ENCODE measurements around the gene ASPA.

ASPA gene

GRCh38 chr17:3535253-3535995, 59.6 kb downstream of the ASPA start:
- DNase-seq = peak; percentile 75

- no peak for DNase-seq
These were observed 60.9 kb downstream of the ASPA start for GRCh38 chr17:3536716-3537115.

GRCh38 chr17:3539881-3540540, 64.2 kb downstream of the ASPA start:
- no peak for DNase-seq

DNA sequence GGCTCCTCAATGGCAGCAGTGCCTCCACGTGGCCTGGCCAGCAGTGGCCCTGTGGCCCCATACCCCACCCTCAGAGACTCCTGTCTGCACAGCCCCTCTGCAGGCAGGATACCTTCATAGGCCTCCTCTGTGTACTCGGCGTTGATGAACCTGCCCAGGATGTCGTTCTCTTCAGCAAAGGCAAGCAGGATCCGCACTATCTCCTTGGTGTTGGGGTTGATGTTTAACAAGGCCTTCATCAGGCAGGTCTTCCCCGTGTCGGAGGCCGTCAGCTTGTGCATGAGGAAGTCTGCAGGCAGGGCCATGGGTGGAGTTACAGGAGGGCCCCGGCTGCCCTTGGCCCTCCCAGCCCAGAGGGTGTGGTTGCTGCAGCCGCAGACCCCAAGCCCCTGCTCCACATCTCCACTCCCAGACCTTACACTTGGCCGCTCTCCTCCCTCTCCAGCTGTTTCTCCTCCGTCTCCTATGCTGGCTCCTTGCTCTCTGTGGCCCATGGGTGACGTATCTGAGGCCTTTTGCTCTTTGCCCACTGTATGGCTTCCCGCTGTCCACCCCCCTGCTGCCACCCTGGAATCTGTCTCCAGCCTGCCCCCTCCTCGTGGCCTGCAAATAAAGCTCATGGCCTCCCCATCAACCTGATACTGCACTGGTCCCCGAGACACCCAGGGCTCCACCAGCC, 66.8 kb downstream of the ASPA start:
- no peak for DNase-seq

DNA sequence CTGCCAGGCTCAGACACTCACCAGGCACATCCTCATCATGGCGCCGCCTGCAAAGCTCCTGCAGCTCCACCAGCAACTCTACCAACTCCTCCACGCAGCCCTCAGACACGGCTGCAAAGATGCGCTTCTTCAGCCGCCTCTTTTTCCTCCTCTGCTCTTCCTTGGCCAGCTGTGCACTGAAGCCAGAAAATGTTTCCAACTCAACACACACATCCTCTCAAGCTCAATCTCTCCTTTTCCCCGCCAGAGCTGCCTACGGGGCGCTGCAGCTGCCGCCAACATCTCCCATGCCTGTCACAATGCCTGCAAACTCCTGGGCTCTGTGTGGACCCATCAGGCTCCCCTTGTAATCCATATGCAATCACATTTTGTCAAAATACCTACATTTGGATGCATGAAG, 67.7 kb downstream of the ASPA start:
- no peak for DNase-seq

DNA sequence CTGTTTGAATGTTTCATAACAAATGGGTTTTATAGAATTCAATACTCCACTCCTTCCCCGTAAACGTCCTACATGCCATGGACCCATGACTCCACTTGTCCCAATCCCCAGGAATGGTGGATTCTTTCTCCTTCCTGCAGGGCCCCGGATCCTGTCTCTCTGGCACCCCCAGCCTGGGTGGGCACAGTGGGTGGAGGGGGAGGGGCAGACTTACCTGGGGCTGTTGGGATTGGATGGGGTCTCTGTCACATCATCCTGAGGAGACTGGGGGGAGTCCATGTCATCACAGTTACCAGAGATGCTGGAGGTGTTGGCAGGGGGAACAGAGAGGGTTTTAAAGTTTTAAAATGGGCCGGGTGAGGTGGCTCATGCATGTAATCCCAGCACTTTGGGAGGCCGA, 68.6 kb downstream of the ASPA start:
- DNase-seq = no peak

- DNase-seq = no peak
These were observed 69.4 kb downstream of the ASPA start for GRCh38 chr17:3545151-3545550.

DNA sequence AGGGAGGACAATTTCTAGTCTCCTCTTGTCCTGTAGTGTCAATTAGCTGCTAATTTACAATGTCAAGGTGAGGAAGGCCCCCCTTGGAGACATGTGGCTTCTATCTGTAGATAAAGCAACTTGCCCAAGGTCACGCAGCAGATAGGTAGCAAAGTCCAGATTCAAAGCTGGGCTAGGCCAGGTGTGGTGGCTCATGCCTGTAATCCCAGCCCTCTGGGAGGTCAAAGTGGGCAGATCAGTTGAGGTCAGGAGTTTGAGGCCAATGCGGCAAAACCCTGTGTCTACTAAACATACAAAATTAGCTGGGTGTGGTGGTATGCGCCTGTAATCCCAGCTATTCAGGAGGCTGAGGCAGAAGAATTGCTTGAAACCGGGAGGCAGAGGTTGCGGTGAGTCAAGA, 70.7 kb downstream of the ASPA start:
- no peak for DNase-seq

DNA sequence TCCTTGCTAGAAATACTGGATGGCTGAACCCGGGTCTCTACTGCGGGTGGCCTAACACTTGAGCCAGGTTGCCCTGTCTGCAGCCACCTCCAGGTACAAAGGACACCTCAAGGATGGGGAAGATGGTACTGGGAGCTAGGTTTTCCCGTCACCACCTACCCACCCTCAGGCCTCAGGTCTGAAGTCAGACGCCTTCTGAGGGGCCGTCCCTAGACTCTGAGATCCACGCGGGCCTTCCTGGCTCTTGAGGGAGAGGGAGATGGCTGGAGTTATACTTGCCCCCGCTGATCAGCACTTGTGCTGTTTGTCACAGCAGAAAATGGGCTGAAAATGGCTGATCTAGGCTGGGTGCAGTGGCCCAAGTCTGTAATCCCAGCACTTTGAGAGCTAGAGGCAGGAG, 71.2 kb downstream of the ASPA start:
- DNase-seq = no peak

DNA sequence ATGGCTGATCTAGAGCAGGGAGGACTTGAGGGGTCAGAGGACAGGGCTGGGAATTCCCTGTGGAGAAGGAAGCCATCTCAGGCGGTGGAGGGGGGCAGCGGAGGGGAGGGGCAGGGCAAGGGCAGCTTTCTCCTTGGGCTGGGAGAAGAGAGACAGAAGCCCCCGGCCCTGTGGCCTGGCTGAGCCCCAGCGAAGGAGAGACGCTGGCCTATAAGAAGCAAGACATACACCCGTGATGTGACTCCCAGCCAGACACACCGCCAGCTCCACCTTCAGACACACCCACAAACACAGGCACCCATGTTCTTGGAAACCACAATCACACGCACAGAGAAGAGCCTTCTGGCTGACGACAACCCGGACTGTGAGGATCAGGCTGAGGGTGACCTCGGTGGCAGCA, 71.8 kb downstream of the ASPA start:
- DNase-seq = no peak

- DNase-seq = no peak
These were observed 73.9 kb downstream of the ASPA start for GRCh38 chr17:3549610-3550162.

DNA sequence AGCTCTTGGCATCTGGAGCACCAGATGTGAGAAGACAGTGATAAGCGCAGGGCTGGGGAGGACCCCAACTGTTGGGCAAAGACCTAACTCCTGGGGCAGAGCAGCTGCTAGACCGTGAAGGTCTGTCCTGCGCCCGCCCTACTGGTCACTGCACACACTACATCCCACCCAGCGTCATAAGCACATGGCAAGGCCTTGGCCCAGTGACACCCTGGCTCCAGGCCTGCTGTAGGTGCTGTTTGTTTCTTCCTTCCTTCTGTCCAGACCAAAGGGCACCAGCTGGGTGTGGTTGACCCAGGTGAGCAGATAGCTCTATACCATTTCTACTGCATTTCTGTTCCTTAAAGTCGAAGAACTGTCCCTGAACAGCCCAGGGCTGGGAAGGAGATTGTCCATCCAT, 75.4 kb downstream of the ASPA start:
- no peak for DNase-seq

GRCh38 chr17:3552916-3553315, 77.1 kb downstream of the ASPA start:
- no peak for DNase-seq

Data from stimulated activated CD4-positive, alpha-beta T cell treated with anti-CD3 and anti-CD28 coated beads, Interleukin-15, amount 100 ng/mL, for 24 hours (primary cell).